ENCODE data around the gene M1AP.

Gene M1AP

DNA sequence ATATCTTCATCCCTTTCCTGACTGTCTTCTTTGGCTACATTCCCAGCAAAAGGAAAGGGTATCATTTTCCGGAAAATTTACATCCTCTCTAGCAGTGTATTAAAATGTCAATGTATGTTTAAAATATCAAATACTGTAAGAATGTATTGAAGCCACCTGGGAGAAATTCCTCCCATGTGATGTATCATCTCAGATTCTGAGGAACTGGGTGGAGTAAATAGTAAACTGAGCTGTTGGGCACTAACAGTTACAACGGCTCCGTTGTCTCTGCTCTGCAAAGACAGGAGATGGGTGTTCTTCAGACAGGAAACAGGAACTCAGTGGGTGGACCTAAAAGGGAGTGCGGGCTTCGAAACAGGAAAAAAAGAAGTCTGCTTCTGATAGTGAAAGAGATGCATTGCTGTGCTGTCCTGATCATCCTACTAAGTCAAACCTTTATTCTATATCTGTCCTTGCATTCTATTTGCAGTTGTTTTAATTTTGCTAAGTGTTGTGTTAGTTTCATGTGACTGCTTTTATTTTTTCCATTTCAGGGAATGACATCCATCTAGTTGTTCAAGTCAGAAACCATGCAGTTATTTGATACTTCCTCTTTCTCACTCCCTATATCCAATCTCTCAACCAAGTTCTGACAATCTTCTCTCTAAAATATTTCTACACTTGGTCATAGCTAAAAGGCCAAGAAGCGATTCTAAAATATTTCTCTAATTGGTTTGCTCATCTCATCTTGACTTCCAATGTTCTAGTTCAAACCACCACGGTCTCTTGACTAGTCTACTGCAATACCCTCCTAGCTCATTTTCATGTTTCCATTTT is 74.2 kb downstream of the M1AP start:
- H3K27ac ChIP-seq = no peak overlapping the region
- H3K9ac ChIP-seq (ENCODE audit: insufficient read length) = no peak overlapping the region
- no peak for DNase-seq (ENCODE audit: low read depth, low spot score)

GRCh38 chr2:74572178-74572925 is 75.8 kb downstream of the M1AP start:
- H3K27ac ChIP-seq = no peak overlapping the region
- TF ChIP-seq FOXP2 (optimal IDR thresholded peaks at IDR 0.05; ENCODE audit: control extremely low read depth, extremely low read length, insufficient read depth) = no peak
- no peak for TF ChIP-seq EZH2 (IDR thresholded peaks at IDR 0.05)
- TF ChIP-seq POLR2AphosphoS5 (IDR thresholded peaks at IDR 0.05; ENCODE audit: borderline replicate concordance, low read depth, low read length) = no peak
- H3K4me3 ChIP-seq = no peak overlapping the region
- no peak for DNase-seq (ENCODE audit: low read depth, low spot score)
- no peaks in the 10 kb centered on the region for H3K36me3 ChIP-seq (ENCODE audit: insufficient read depth, low read length)
- H3K9ac ChIP-seq (ENCODE audit: insufficient read length) = no peak overlapping the region
- H3K9me3 ChIP-seq (ENCODE audit: low read depth, low read length) = no peaks in the 10 kb centered on the region

More for the DNA sequence above, 74.2 kb downstream of the M1AP start:
- Histone ChIP-seq H3K36me3 (ENCODE audit: insufficient read depth, low read length) (no peaks in the 10 kb centered on the region), H3K4me3 (no peak overlapping the region), H3K9me3 (ENCODE audit: low read depth, low read length) (no peaks in the 10 kb centered on the region)
- no peak for TF ChIP-seq FOXP2 (optimal IDR thresholded peaks at IDR 0.05; ENCODE audit: control extremely low read depth, extremely low read length, insufficient read depth)
- no peak for TF ChIP-seq POLR2AphosphoS5 (IDR thresholded peaks at IDR 0.05; ENCODE audit: borderline replicate concordance, low read depth, low read length)
- TF ChIP-seq EZH2 (IDR thresholded peaks at IDR 0.05) = no peak

DNA sequence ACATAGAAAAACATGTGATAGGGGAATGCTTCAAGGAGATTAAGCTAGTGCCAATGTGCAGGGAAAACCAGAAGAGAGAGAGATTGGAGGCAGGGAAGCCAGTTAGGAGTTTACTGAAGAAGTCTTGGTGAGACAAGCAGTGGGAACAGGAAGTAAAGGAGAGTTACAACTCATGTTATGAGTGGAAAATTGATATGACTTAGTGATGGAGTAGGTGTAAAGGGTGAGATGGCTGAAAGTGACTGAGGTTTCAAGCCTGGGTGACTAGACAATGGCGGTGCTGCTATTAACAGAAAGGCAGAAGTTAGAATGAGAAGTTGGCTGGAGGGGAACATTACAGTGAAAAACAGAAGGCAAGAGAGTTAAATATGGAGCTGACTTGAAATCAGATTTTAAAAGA is 77.1 kb downstream of the M1AP start:
- no peak overlapping the region for H3K27ac ChIP-seq

DNA sequence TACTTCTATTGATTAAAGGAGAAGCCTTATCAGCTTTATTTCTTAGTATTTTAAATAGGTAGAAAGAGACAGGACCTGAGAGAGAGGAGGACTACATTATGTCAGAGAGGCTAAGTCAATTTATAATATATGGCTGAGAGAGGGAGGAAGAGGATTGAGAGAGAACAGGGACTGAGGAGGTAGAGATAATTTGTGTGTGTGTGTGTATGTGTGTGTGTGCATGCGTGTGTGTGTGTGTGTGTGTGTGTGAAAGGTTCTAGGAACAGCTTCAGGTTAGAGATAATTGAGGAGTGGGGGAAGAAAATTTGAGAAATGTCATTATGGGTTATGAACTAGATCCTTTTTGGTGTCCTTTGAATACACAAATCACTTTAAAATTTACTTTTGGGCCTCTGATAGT is 78.4 kb downstream of the M1AP start:
- no peak for DNase-seq (ENCODE audit: low read depth, low spot score)
- H3K9ac ChIP-seq (ENCODE audit: insufficient read length) = no peak overlapping the region
- TF ChIP-seq EZH2 (IDR thresholded peaks at IDR 0.05) (no peak), FOXP2 (optimal IDR thresholded peaks at IDR 0.05; ENCODE audit: control extremely low read depth, extremely low read length, insufficient read depth) (no peak), POLR2AphosphoS5 (IDR thresholded peaks at IDR 0.05; ENCODE audit: borderline replicate concordance, low read depth, low read length) (no peak)
- H3K36me3 ChIP-seq (ENCODE audit: insufficient read depth, low read length) = no peaks in the 10 kb centered on the region
- no peak overlapping the region for H3K27ac ChIP-seq
- H3K9me3 ChIP-seq (ENCODE audit: low read depth, low read length) = no peaks in the 10 kb centered on the region
- no peak overlapping the region for H3K4me3 ChIP-seq

More for the DNA sequence above, 77.1 kb downstream of the M1AP start:
- no peak overlapping the region for H3K9ac ChIP-seq (ENCODE audit: insufficient read length)
- H3K36me3 ChIP-seq (ENCODE audit: insufficient read depth, low read length) = no peaks in the 10 kb centered on the region
- H3K4me3 ChIP-seq = no peak overlapping the region
- no peak for DNase-seq (ENCODE audit: low read depth, low spot score)
- TF ChIP-seq POLR2AphosphoS5 (IDR thresholded peaks at IDR 0.05; ENCODE audit: borderline replicate concordance, low read depth, low read length) (no peak), EZH2 (IDR thresholded peaks at IDR 0.05) (no peak), FOXP2 (optimal IDR thresholded peaks at IDR 0.05; ENCODE audit: control extremely low read depth, extremely low read length, insufficient read depth) (no peak)
- H3K9me3 ChIP-seq (ENCODE audit: low read depth, low read length) = no peaks in the 10 kb centered on the region

DNA sequence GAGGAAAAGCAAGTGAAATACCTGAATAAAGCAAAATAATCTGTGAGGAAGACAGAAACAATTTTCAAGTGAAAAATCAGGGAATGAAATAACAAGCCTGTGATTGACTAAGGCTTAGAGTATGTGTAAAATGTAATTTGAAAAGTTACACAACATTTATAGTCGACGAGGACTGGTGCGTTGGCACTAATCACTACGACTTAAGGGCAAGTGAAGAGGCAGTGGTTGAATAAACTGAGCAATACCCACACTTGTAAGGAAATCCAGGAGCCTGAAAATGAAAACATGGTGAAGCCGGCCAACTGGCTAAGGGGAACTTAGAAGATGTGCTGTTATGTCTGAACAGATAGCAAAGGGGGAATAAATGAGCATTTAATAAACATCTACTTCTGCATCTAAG is 80.2 kb downstream of the M1AP start:
- Histone ChIP-seq H3K4me3 (no peak overlapping the region), H3K9me3 (ENCODE audit: low read depth, low read length) (no peaks in the 10 kb centered on the region), H3K9ac (ENCODE audit: insufficient read length) (no peak overlapping the region), H3K27ac (no peak overlapping the region), H3K36me3 (ENCODE audit: insufficient read depth, low read length) (no peaks in the 10 kb centered on the region)
- TF ChIP-seq POLR2AphosphoS5 (IDR thresholded peaks at IDR 0.05; ENCODE audit: borderline replicate concordance, low read depth, low read length) (no peak), FOXP2 (optimal IDR thresholded peaks at IDR 0.05; ENCODE audit: control extremely low read depth, extremely low read length, insufficient read depth) (no peak), EZH2 (IDR thresholded peaks at IDR 0.05) (no peak)
- no peak for DNase-seq (ENCODE audit: low read depth, low spot score)

DNA sequence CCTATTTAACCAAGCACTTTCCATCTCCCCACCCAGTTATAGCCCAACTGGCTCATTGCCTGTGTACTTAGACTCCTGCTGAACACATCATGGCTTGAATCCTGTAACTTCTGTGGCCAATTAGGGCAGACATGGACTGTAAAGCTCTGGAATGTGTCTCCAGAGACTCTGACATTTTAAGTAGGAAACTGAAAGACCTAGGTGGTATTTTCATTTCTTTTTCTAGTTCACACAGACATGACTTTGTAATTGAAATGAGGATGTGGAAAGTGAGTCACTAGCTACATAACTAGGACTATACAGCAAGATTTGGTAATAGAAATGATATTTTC is 81.4 kb downstream of the M1AP start:
- H3K9me3 ChIP-seq (ENCODE audit: low read depth, low read length) = no peaks in the 10 kb centered on the region
- H3K9ac ChIP-seq (ENCODE audit: insufficient read length) = no peak overlapping the region
- H3K36me3 ChIP-seq (ENCODE audit: insufficient read depth, low read length) = no peaks in the 10 kb centered on the region
- no peak overlapping the region; the same call in 1 of the 2 replicates for H3K27ac ChIP-seq
- no peak for DNase-seq (ENCODE audit: low read depth, low spot score)
- no peak for TF ChIP-seq POLR2AphosphoS5 (IDR thresholded peaks at IDR 0.05; ENCODE audit: borderline replicate concordance, low read depth, low read length)
- no peak for TF ChIP-seq EZH2 (IDR thresholded peaks at IDR 0.05)
- TF ChIP-seq FOXP2 (optimal IDR thresholded peaks at IDR 0.05; ENCODE audit: control extremely low read depth, extremely low read length, insufficient read depth) = no peak
- H3K4me3 ChIP-seq = no peak overlapping the region

GRCh38 chr2:74566076-74566753 is 81.9 kb downstream of the M1AP start:
- DNase-seq (ENCODE audit: low read depth, low spot score) = no peak
- Histone ChIP-seq H3K4me3 (no peak overlapping the region), H3K9me3 (ENCODE audit: low read depth, low read length) (no peaks in the 10 kb centered on the region), H3K27ac (no peak overlapping the region; the same call in 1 of the 2 replicates), H3K36me3 (ENCODE audit: insufficient read depth, low read length) (no peaks in the 10 kb centered on the region), H3K9ac (ENCODE audit: insufficient read length) (no peak overlapping the region)
- TF ChIP-seq POLR2AphosphoS5 (IDR thresholded peaks at IDR 0.05; ENCODE audit: borderline replicate concordance, low read depth, low read length) (no peak), EZH2 (IDR thresholded peaks at IDR 0.05) (no peak)

- no peak overlapping the region for H3K27ac ChIP-seq
- H3K4me3 ChIP-seq = no peak overlapping the region
- TF ChIP-seq EZH2 (IDR thresholded peaks at IDR 0.05) (no peak), FOXP2 (optimal IDR thresholded peaks at IDR 0.05; ENCODE audit: control extremely low read depth, extremely low read length, insufficient read depth) (no peak), POLR2AphosphoS5 (IDR thresholded peaks at IDR 0.05; ENCODE audit: borderline replicate concordance, low read depth, low read length) (no peak)
- no peaks in the 10 kb centered on the region for H3K9me3 ChIP-seq (ENCODE audit: low read depth, low read length)
- no peak for DNase-seq (ENCODE audit: low read depth, low spot score)
- H3K9ac ChIP-seq (ENCODE audit: insufficient read length) = no peak overlapping the region
- no peaks in the 10 kb centered on the region for H3K36me3 ChIP-seq (ENCODE audit: insufficient read depth, low read length)
Observed at GRCh38 chr2:74564222-74564621, 83.9 kb downstream of the M1AP start.
